Activated CD4-positive, alpha-beta T cell treated with anti-CD3 and anti-CD28 coated beads, Interleukin-2, amount 50 U/mL, for 16 hours (primary cell): ENCODE data around the gene FGF6.

Experiments used
- DNase-seq: peaks from one replicate; pipeline ENCODE4 v3.0.0-alpha.2; 2020

FGF6 gene

DNA sequence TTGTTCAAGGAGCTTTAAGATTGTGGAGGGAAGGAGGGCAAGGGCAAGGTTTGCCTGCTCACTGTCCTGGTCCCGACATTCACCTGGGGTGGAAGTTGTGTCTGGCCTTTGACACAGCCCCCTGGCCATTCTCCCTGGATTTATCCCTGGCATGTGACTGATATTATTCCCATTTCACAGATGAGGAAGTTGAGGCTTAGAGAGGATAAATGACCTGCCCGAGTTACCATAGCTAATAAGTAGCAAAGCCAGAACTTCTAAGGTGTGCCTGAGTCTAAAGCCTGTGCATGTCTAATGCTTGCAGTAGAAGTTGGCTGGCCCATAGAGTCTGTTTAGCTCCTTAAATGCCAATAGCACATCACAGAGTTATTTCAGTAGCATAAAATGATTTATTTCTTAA is 720 bp upstream of the FGF6 start:
- DNase-seq, result no peak

DNA sequence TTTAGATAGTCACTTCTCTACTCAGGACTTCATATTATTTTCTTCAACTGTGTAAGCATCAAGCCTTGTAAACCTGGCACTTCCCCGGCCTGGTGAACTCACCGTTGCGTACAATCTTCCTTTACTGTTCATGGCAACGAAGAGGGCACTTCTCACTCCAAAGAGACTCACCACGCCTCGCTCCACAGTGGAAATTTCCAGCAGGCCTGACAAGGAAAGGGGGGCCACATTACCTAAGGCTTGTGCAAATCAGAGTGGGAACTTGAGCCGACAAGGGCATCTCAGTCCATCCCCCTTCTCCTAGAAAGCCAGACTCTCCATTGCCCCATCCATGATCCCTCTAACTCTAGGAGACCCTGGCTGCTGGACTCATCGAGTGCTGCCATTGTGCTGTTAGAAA is 1.6 kb downstream of the FGF6 start:
- DNase-seq, result no peak

- no peak for DNase-seq
Observed at GRCh38 chr12:4443616-4444015, 2.0 kb downstream of the FGF6 start.

DNA sequence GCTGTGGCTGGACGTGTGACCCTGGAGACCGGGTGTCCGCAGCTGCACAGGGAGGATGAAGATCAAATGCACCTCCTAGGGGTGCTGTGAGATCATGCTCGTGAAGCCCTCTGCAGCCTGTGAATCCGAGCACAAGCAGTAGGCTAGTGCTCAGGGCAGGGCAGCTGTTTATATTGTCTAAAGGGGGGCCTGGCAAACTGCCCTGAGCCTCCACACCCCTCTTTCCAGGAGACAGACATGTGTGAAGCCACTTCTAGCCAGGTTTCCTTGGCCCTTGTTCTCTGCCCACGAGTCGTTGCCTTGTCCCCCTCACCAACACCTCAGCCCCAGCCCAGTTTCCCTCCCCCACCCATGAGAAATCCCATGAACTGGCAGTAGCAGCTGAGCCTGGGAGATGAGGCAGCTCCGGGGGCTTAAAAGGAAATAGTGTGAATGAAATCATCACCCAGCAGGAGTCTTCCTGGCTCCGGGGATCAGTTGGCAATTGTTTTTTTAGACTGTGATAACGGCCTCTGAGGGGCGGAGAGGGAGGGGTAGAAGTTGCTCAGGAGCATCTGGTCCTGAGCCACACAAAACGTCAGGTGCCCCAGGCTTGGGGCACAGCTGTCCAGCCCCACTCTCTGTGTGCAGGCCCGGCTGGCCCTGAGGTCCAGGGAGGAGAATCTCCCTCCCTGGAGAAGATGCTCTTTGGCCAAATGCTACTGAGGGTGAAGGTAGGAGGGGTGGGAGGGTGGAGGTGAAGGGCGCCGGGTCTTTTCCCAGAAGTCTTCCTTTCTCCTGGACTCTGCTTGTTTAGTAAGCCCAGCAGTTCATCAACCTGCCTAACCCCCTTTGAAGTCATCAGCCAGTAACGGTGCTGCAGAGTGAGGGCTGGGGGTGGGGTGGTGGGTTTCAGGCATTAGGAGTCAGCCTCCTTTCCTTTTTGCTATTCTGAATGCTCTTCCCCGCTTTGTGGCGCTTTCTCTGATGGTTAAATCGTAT is 4.0 kb downstream of the FGF6 start:
- no peak for DNase-seq

DNA sequence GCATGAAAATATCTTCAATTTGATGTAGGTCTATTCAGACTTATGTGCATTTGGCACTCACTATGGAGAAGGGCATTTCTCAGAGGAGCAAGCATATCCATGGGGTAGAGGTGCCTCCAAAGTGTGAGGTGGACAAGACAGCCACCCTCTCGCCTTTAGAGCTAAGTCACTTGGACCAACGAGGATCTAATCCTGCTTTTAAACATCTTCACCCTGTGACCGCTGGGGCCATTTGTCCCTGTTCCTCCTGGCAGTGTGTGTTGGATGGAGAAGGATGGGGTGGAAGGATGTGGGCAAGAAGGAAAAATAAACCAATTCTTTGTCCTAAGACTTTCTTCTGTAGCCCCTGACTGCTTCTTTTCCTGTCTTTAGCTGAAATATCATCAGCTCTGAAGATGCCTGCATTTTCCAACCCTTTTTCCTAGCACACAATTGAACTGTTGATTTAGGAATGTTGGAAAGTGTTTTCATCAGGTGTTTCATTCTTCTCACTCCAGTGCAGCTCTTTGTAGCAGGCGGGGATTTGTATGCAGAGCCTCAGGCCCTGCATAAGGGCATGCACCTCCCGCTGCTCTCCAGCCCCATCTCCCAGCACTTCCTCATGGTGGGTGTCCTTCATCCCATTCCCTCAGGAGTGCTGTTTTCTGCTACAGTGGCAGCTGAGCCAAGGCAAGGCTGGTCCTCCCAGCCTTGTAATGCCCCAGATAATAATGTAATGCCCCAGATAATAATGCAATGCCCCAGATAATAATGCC is 5.3 kb downstream of the FGF6 start:
- DNase-seq, result no peak

DNA sequence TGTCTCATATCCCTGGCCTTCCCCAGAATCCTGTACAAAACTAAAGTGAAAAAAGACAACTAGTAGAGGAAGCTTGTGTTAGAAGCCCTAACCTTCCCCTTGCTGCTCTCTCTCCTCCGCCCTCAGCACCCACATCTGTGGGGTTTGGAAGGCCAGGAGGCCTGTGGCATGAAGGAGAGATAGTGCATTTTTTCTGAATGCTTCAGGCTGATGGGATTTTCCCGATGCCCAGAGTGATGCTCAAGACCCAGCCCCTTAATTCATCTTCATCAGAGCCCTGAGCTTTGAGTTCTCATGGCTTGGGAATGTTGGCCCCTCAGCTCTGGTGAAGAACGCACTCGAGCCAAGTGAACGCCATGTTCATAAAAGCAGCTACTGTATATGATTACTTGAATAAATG is 5.9 kb downstream of the FGF6 start:
- no peak for DNase-seq

- DNase-seq, result no peak
Observed at GRCh38 chr12:4438834-4439596, 6.6 kb downstream of the FGF6 start.

GRCh38 chr12:4435537-4435936 is 10.1 kb downstream of the FGF6 start:
- no peak for DNase-seq

GRCh38 chr12:4434706-4435425 is 10.7 kb downstream of the FGF6 start:
- DNase-seq, result no peak

DNA sequence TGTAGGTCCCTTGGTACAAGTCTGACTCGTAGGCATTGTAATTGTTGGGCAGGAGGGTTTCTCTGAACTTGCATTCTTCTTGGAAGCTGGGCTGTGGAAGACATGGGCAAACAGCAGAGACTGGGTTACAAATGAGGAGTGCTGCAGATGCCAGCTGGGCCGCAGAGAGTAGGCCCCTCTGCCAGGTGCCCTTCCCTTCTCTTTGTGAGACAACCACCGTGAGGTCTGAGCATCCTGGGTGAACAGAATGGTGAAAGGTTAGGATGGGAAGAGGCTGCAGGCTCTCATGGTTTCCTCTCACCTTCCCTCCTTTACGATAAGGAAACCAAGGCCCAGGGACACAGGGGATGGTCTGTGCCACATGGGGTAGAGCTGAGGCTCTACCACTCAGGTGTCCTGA is 11.3 kb downstream of the FGF6 start:
- no peak for DNase-seq

GRCh38 chr12:4433745-4434058 is 11.9 kb downstream of the FGF6 start:
- DNase-seq, result no peak

GRCh38 chr12:4432878-4433744 is 12.5 kb downstream of the FGF6 start:
- no peak for DNase-seq

DNA sequence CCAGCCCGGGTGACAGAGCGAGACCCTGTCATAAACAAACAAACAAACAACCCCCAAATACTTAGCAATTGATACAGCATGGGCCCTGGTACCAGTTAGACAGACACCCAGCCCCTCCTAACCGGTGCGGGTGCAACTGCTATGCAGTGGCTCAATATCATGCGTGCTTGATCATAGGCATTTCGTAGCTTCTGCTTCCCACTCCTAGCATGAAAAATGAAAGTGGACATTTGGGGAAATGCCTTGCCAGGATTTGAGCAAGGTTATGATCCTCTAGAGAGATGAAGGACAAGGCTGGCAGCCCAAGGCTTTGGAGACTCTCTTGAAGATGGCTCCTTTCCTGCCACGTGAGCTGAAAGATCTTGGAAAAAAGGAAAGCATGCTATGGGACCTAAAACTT is 13.7 kb downstream of the FGF6 start:
- DNase-seq, result no peak

- DNase-seq, result no peak
Observed at GRCh38 chr12:4431436-4431835, 14.2 kb downstream of the FGF6 start.

- no peak for DNase-seq
Observed at GRCh38 chr12:4424422-4424821, 21.2 kb downstream of the FGF6 start.

DNA sequence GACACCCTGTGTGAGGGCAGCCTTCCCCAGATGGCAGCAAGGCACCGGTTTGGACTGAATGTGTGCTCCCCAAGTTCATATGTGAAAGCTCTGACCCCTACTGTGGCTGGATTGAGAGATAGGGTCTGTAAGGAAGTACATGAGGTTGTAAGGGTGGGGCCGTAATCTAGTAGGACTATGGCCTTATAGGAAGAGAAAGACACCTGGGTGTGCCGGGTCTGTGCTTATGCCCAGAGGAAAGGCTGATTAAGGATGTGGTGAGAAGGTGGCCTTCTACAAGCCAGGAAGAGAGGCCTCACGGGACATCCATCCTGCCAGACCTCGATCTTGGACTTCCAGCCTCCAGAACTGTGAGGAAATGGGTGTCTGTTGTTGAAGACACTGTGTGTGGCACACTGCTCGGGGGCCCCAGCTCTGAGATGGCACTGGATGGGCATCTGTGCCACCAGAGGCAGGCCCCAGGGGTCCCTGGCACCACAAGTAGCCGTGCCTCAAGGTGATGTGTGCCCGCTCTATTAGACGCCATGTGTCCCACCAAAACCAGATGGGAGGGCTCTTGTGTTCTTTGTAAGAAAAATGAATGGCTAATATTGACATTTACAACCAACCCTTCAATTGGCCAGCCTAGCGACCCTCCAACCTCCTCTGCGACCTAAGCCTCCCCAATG is 22.0 kb downstream of the FGF6 start:
- no peak for DNase-seq

GRCh38 chr12:4422985-4423384 is 22.6 kb downstream of the FGF6 start:
- no peak for DNase-seq

GRCh38 chr12:4421590-4422031 is 24.0 kb downstream of the FGF6 start:
- DNase-seq, result peak; percentile 53

GRCh38 chr12:4420138-4420670 is 25.4 kb downstream of the FGF6 start:
- DNase-seq, result no peak

DNA sequence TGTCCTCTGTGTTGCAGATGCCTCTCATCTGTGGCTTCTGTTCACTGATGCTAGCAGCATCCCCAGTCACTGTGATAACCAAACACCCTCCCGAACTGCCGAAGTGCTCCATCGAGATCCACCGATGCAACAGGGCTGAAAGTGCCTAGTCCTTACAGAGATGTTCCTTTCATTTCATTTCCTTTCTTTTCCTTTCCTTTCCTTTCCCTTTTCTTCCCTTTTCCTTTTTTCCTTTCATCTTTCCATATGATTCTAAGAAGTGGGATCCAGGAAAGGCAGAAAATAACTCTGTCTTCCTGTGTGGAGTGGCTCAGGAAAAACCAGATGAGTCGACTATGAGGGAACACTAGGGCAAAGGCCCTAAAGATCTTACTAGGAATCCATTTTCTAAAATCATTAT is 26.7 kb downstream of the FGF6 start:
- no peak for DNase-seq

GRCh38 chr12:4417936-4418335 is 27.7 kb downstream of the FGF6 start:
- DNase-seq, result no peak
